Astrocyte (in vitro differentiated cells and primary cell): Measurements from ENCODE around the gene RANBP10.

Source experiments
- CTCF ChIP-seq: IDR thresholded peaks from 2 replicates; pipeline ENCODE4 v1.5.1; 2011; ENCODE audit warnings: low read depth, mild to moderate bottlenecking, inconsistent platforms, low read length, moderate library complexity; ENCODE audit not compliant: insufficient read depth
- EZH2 ChIP-seq: IDR thresholded peaks from 2 replicates; pipeline ENCODE4 v1.6.1; 2012; ENCODE audit warnings: mild to moderate bottlenecking, low read length, inconsistent platforms; ENCODE audit not compliant: insufficient read depth

GRCh38 chr16:67734731-67735201 lies 71.6 kb downstream of the RANBP10 start:
- TF ChIP-seq CTCF (no peak), EZH2 (no peak)
